ENCODE measurements around the gene HAPLN3.

HAPLN3 gene

DNA sequence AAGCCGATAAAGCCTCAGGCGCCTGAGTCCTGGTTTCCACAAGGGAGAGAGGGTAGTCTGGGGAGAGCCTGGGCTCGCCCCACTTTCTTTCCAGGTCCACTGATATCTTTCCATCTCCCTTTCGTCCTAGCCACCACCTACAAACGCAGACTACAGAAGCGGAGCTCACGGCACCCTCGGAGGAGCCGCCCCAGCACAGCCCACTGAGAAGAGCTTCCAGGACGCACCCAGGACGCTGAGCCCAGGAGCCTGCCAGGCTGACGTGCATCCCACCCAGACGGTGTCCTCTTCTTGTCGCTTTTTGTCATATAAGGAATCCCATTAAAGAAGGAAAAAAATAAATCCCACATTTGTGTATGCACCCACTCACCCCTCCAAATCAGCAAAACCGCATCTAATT is 21.1 kb downstream of the HAPLN3 start:
- Histone ChIP-seq H3K27me3 (ENCODE audit: insufficient read depth, poor library complexity, severe bottlenecking) (no peaks in the 10 kb centered on the region), H3K4me3 (replicated peaks; ENCODE audit: insufficient read depth, low read length) (no peak overlapping the region), H3K27ac (replicated peaks) (no peak overlapping the region)
- DNase-seq (ENCODE audit: low read depth in 1 of 2, low spot score in 1 of 2) = no peak
- TF ChIP-seq POLR2AphosphoS5 (IDR thresholded peaks at IDR 0.05; ENCODE audit: low read depth) (no peak), CTCF (IDR thresholded peaks at IDR 0.05; ENCODE audit: insufficient read depth, low read length) (no peak), SPI1 (IDR thresholded peaks at IDR 0.05; ENCODE audit: borderline replicate concordance, low read depth) (no peak), GABPA (IDR thresholded peaks at IDR 0.05; ENCODE audit: low read depth) (no peak), REST (IDR thresholded peaks at IDR 0.05; ENCODE audit: insufficient replicate concordance, low read depth) (no peak)

- no peaks in the 10 kb centered on the region for H3K27me3 ChIP-seq (ENCODE audit: insufficient read depth, poor library complexity, severe bottlenecking)
- no peak for DNase-seq (ENCODE audit: low read depth in 1 of 2, low spot score in 1 of 2)
- H3K4me3 ChIP-seq (replicated peaks; ENCODE audit: insufficient read depth, low read length) = no peak overlapping the region
- no peak overlapping the region for H3K27ac ChIP-seq (replicated peaks)
- no peak for TF ChIP-seq CTCF (IDR thresholded peaks at IDR 0.05; ENCODE audit: insufficient read depth, low read length)
- TF ChIP-seq REST (IDR thresholded peaks at IDR 0.05; ENCODE audit: insufficient replicate concordance, low read depth) = no peak
- no peak for TF ChIP-seq POLR2AphosphoS5 (IDR thresholded peaks at IDR 0.05; ENCODE audit: low read depth)
- TF ChIP-seq GABPA (IDR thresholded peaks at IDR 0.05; ENCODE audit: low read depth) = no peak
- TF ChIP-seq SPI1 (IDR thresholded peaks at IDR 0.05; ENCODE audit: borderline replicate concordance, low read depth) = no peak
Observed at GRCh38 chr15:88873786-88874185, 21.6 kb downstream of the HAPLN3 start.

DNA sequence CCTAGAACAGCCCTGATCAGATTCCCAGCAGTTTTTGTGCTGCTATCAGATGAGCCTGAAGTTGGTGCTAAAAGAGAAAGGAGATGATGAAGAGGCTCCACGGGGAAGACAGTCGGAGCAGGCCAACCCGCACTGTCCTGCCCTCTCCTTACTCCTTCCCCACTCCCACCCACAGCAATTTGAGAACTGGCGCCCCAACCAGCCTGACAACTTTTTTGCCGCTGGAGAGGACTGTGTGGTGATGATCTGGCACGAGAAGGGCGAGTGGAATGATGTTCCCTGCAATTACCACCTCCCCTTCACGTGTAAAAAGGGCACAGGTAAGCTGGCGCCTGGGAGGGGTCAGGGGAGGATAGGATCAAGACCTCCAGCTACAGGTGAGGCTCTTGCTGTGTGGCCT is 22.6 kb downstream of the HAPLN3 start:
- no peak overlapping the region for H3K27ac ChIP-seq (replicated peaks)
- DNase-seq (ENCODE audit: low read depth in 1 of 2, low spot score in 1 of 2) = no peak
- no peaks in the 10 kb centered on the region for H3K27me3 ChIP-seq (ENCODE audit: insufficient read depth, poor library complexity, severe bottlenecking)
- TF ChIP-seq GABPA (IDR thresholded peaks at IDR 0.05; ENCODE audit: low read depth) (no peak), REST (IDR thresholded peaks at IDR 0.05; ENCODE audit: insufficient replicate concordance, low read depth) (no peak), CTCF (IDR thresholded peaks at IDR 0.05; ENCODE audit: insufficient read depth, low read length) (no peak), POLR2AphosphoS5 (IDR thresholded peaks at IDR 0.05; ENCODE audit: low read depth) (no peak), SPI1 (IDR thresholded peaks at IDR 0.05; ENCODE audit: borderline replicate concordance, low read depth) (no peak)
- no peak overlapping the region for H3K4me3 ChIP-seq (replicated peaks; ENCODE audit: insufficient read depth, low read length)
